ENCODE data around the gene PEDS1. TPM values are rescaled to one million over a fixed set of nuclear protein-coding genes. Genes with fewer than 3 reads are reported as not detected.
A peak's percentile ranks its signal among the peaks of the same experiment; 100 is the strongest.

The PEDS1 gene
- total and polyA plus RNA-seq, 2 of the 13 experiments (the other 11 are each of a cell fraction or from before 2014, with no cell fraction given), result 30.5 to 93.9 TPM

DNA sequence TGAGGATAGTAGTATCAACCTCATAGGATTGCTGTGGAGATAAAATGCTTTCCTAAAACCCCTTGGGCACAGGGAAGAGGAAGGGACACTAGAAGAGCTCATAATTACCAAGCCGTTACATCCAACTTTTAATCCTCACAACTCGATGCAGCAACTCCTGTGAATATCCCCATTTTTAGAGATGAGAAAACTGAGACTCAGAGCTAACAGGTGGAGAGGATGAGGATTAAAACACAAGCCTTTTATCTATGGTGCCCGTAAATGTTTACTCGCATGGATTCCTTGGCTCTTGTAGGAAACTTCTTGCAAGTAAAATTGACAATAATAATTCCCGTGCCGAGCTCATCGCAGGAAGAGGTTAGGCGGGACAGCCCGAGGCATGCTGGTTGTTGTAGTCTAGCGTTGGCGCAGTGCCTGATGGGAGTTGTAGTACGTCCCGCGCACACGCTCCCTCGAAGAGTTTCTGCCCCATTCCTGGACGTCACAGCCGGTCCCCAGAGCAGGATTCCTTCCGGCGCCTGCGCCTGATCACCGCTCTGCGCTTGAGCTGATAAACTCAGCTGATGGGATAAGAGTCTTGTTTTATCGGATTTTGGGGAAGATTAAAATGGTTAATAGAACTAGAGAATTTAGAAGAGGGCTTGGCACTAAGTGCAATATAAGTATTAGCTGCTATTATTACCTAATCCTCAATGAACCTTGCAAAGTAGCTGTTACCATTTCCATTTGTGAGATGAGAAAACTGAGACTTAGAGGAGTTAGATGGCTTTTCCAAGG is 37.7 kb downstream of the PEDS1 start:
- intact Hi-C loops (cut with micrococcal nuclease; ENCODE audit: unreplicated experiment), result no loop called here
- in situ Hi-C loops (cut with HindIII; ENCODE audit: extremely low pct_ligation_motif_present, low pct_unique_long_range_greater_than_20kb), result loop anchor here (10.0 kb wide), 1 partner anchor 469 kb away; no protein-coding TSS in a partner anchor
- Histone ChIP-seq H3K36me3 (replicated peaks in 1 of 2; ENCODE audit: control insufficient read depth in 1 of 2, insufficient read depth in 2 of 2, low read length in 2 of 2) (no peaks in the 10 kb centered on the region), H3K27me3 (ENCODE audit: control insufficient read depth in 1 of 2, insufficient read depth in 2 of 2, low read length in 2 of 2) (no peaks in the 10 kb centered on the region; a peak in 1 of 5 replicates), H4K20me1 (ENCODE audit: insufficient read depth, low read length) (peaks cover 18% of the 10 kb centered on the region), H3K79me2 (ENCODE audit: insufficient read depth, low read length) (peaks cover 39% of the 10 kb centered on the region), H3K27ac (ENCODE audit: extremely low read length, insufficient read depth, low read length) (peak overlapping the region; percentile 40), H3K9me3 (ENCODE audit: low read length) (no peaks in the 10 kb centered on the region), H3K9ac (ENCODE audit: insufficient read depth, low read depth, low read length) (peak overlapping the region; percentile 76), H3K4me2 (ENCODE audit: low read depth, low read length) (peak overlapping the region; percentile 92), H3K4me3 (replicated peaks in 1 of 3; ENCODE audit: insufficient read depth in 1 of 3, low read depth in 2 of 3, low read length in 3 of 3) (peak overlapping the region; percentile 65 to 94 (median 78)), H3K4me1 (ENCODE audit: insufficient read depth, low read length) (peaks cover 56% of the 10 kb centered on the region), H2AFZ (ENCODE audit: low read length) (peak overlapping the region; percentile 94)
- POLR2A ChIA-PET, result interaction anchor here (0.6 to 5.8 kb wide), 36 partner anchors 8 to 842 kb away, joined by 3 to 91 read pairs (median 4); partner anchors contain the start of genes CEBPB, DPM1, MOCS3 and PEDS1
- BruUV-seq (replicated peaks), result no TSS peak
- FAIRE-seq, result peak; percentile 90
- 1% methylated on average over 24 of the region's 24 CpGs for WGBS (ENCODE audit: low lambda C conversion rate)
- CTCF ChIA-PET (ENCODE audit: low intra/inter-chr PET ratio, low total read pairs), result no interaction called here
- peak; percentile 82 for ATAC-seq
- peak; percentile 96 for DNase-seq (ENCODE audit: low spot score)
- TF ChIP-seq, protein P1, sequence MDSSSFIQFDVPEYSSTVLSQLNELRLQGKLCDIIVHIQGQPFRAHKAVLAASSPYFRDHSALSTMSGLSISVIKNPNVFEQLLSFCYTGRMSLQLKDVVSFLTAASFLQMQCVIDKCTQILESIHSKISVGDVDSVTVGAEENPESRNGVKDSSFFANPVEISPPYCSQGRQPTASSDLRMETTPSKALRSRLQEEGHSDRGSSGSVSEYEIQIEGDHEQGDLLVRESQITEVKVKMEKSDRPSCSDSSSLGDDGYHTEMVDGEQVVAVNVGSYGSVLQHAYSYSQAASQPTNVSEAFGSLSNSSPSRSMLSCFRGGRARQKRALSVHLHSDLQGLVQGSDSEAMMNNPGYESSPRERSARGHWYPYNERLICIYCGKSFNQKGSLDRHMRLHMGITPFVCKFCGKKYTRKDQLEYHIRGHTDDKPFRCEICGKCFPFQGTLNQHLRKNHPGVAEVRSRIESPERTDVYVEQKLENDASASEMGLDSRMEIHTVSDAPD (CRISPR knock-in tag; IDR thresholded peaks at IDR 0.05), result no peak
- TF ChIP-seq ZNF232 (CRISPR knock-in tag; IDR thresholded peaks at IDR 0.05; ENCODE audit: borderline replicate concordance) (peak; percentile 53; the same call in 1 of the 2 replicates), NR2C2 (CRISPR knock-in tag; IDR thresholded peaks at IDR 0.05; ENCODE audit: borderline replicate concordance) (peak; percentile 94), SP4 (CRISPR knock-in tag; IDR thresholded peaks at IDR 0.05) (no peak; the same call in 1 of the 2 replicates), SMAD3 (CRISPR knock-in tag; IDR thresholded peaks at IDR 0.05) (peak; percentile 85), ZNF124 (CRISPR knock-in tag; IDR thresholded peaks at IDR 0.05) (peak; percentile 56; the same call in 1 of the 2 replicates), ZNF83 (CRISPR knock-in tag; IDR thresholded peaks at IDR 0.05; ENCODE audit: borderline replicate concordance) (no peak), ERF (CRISPR knock-in tag; IDR thresholded peaks at IDR 0.05) (peak; percentile 94), ZNF720 (CRISPR knock-in tag; IDR thresholded peaks at IDR 0.05) (0 out of 2 replicates have a peak, but pooled peaks have one; percentile 17), ZNF619 (CRISPR knock-in tag; IDR thresholded peaks at IDR 0.05) (peak; percentile 26; the same call in 1 of the 2 replicates), ZSCAN29 (CRISPR knock-in tag; conservative IDR thresholded peaks at IDR 0.05) (0 out of 2 replicates have a peak, but pooled peaks have one; percentile 30), ZFP36 (IDR thresholded peaks at IDR 0.05; ENCODE audit: borderline replicate concordance, low read depth, low read length, partially characterized antibody) (no peak), GZF1 (CRISPR knock-in tag; IDR thresholded peaks at IDR 0.05) (peak; percentile 87; the same call in 1 of the 2 replicates), ZNF629 (CRISPR knock-in tag; conservative IDR thresholded peaks at IDR 0.05) (peak; percentile 94), MED13 (CRISPR knock-in tag; IDR thresholded peaks at IDR 0.05) (peak; percentile 68; the same call in 1 of the 2 replicates)
- TF ChIP-seq, protein P2, sequence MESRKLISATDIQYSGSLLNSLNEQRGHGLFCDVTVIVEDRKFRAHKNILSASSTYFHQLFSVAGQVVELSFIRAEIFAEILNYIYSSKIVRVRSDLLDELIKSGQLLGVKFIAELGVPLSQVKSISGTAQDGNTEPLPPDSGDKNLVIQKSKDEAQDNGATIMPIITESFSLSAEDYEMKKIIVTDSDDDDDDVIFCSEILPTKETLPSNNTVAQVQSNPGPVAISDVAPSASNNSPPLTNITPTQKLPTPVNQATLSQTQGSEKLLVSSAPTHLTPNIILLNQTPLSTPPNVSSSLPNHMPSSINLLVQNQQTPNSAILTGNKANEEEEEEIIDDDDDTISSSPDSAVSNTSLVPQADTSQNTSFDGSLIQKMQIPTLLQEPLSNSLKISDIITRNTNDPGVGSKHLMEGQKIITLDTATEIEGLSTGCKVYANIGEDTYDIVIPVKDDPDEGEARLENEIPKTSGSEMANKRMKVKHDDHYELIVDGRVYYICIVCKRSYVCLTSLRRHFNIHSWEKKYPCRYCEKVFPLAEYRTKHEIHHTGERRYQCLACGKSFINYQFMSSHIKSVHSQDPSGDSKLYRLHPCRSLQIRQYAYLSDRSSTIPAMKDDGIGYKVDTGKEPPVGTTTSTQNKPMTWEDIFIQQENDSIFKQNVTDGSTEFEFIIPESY (CRISPR knock-in tag; IDR thresholded peaks at IDR 0.05), result peak; percentile 67
- TF ChIP-seq, protein P3, sequence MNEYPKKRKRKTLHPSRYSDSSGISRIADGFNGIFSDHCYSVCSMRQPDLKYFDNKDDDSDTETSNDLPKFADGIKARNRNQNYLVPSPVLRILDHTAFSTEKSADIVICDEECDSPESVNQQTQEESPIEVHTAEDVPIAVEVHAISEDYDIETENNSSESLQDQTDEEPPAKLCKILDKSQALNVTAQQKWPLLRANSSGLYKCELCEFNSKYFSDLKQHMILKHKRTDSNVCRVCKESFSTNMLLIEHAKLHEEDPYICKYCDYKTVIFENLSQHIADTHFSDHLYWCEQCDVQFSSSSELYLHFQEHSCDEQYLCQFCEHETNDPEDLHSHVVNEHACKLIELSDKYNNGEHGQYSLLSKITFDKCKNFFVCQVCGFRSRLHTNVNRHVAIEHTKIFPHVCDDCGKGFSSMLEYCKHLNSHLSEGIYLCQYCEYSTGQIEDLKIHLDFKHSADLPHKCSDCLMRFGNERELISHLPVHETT (CRISPR knock-in tag; conservative IDR thresholded peaks at IDR 0.05), result peak; percentile 83
- TF ChIP-seq, protein P4, sequence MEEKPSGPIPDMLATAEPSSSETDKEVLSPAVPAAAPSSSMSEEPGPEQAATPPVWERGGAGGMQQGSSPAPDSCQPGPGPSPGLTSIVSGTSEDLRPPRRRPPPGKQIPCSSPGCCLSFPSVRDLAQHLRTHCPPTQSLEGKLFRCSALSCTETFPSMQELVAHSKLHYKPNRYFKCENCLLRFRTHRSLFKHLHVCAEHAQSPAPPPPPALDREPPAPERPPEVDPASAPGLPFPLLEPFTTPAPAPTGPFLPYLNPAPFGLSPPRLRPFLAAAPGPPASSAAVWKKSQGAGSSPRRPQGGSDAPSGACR (CRISPR knock-in tag; IDR thresholded peaks at IDR 0.05), result no peak; the same call in 1 of the 2 replicates

All from HepG2 (cell line).